Hematopoietic multipotent progenitor cell treated with erythropoietin and hydrocortisone succinate and interleukin-3 and kit ligand, for 17 days (in vitro differentiated cells): Measurements from ENCODE around the gene TULP4.

Experiments
- DNase-seq: peaks from one replicate; pipeline ENCODE4 v3.0.0-alpha.2; 2015; ENCODE audit warnings: low spot score

TULP4 gene

GRCh38 chr6:158419339-158419909 lies 107.2 kb downstream of the TULP4 start:
- no peak for DNase-seq

- no peak for DNase-seq
Measured at GRCh38 chr6:158421381-158421780, 109.1 kb downstream of the TULP4 start.

- no peak for DNase-seq
Measured at GRCh38 chr6:158422629-158423238, 110.5 kb downstream of the TULP4 start.

GRCh38 chr6:158431036-158431435 lies 118.8 kb downstream of the TULP4 start:
- no peak for DNase-seq

GRCh38 chr6:158431560-158431959 lies 119.3 kb downstream of the TULP4 start:
- DNase-seq: no peak

- no peak for DNase-seq
Measured at GRCh38 chr6:158437571-158437970, 125.3 kb downstream of the TULP4 start.

- no peak for DNase-seq
Measured at GRCh38 chr6:158438226-158438625, 126.0 kb downstream of the TULP4 start.

GRCh38 chr6:158439255-158439654 lies 127.0 kb downstream of the TULP4 start:
- no peak for DNase-seq

- DNase-seq: no peak
Measured at GRCh38 chr6:158441716-158442215, 129.5 kb downstream of the TULP4 start.

GRCh38 chr6:158442306-158442705 lies 130.0 kb downstream of the TULP4 start:
- DNase-seq: no peak

- no peak for DNase-seq
Measured at GRCh38 chr6:158445426-158446085, 133.3 kb downstream of the TULP4 start.

GRCh38 chr6:158448856-158449255 lies 136.6 kb downstream of the TULP4 start:
- DNase-seq: no peak

GRCh38 chr6:158452191-158452590 lies 139.9 kb downstream of the TULP4 start:
- DNase-seq: no peak

- no peak for DNase-seq
Measured at GRCh38 chr6:158457131-158457530, 144.9 kb downstream of the TULP4 start.

- DNase-seq: no peak
Measured at GRCh38 chr6:158457616-158458278, 145.5 kb downstream of the TULP4 start.

- no peak for DNase-seq
Measured at GRCh38 chr6:158459726-158460125, 147.5 kb downstream of the TULP4 start.

GRCh38 chr6:158460602-158461169 lies 148.4 kb downstream of the TULP4 start:
- DNase-seq: no peak

- no peak for DNase-seq
Measured at GRCh38 chr6:158461954-158462353, 149.7 kb downstream of the TULP4 start.

GRCh38 chr6:158464483-158464882 lies 152.2 kb downstream of the TULP4 start:
- no peak for DNase-seq

GRCh38 chr6:158465257-158465656 lies 153.0 kb downstream of the TULP4 start:
- no peak for DNase-seq

GRCh38 chr6:158465747-158466146 lies 153.5 kb downstream of the TULP4 start:
- DNase-seq: no peak

- DNase-seq: no peak
Measured at GRCh38 chr6:158467923-158468322, 155.7 kb downstream of the TULP4 start.

- DNase-seq: no peak
Measured at GRCh38 chr6:158468666-158469065, 156.4 kb downstream of the TULP4 start.
